HFFc6 (cell line): ENCODE measurements around the gene SFXN2. TPM values are rescaled to one million over a fixed set of nuclear protein-coding genes. Genes with fewer than 3 reads are reported as not detected.
A peak's percentile ranks its signal among the peaks of the same experiment; 100 is the strongest.

Source experiments
- DNase-seq: peaks from one replicate; pipeline ENCODE4 v3.0.0-alpha.2; 2018
- H3K27ac Mint-ChIP-seq: 2 replicates; pipeline ENCODE4 v1.8.0; 2020; ENCODE audit warnings: mild to moderate bottlenecking, mixed read lengths
- H3K27me3 Mint-ChIP-seq: 2 replicates; pipeline ENCODE4 v1.8.0; 2021; ENCODE audit warnings: mild to moderate bottlenecking, moderate library complexity, mixed read lengths; ENCODE audit not compliant: insufficient read depth
- H3K36me3 Mint-ChIP-seq: 2 replicates; pipeline ENCODE4 v1.8.0; 2021; ENCODE audit warnings: low read depth, mixed read lengths
- H3K4me1 Mint-ChIP-seq: 2 replicates; pipeline ENCODE4 v1.8.0; 2020; ENCODE audit warnings: low read depth, mixed read lengths
- H3K4me3 Mint-ChIP-seq: 2 replicates; pipeline ENCODE4 v1.8.0; 2020; ENCODE audit warnings: mild to moderate bottlenecking, moderate library complexity, mixed read lengths
- H3K9me3 Mint-ChIP-seq: 2 replicates; pipeline ENCODE4 v1.8.0; 2020; ENCODE audit warnings: mild to moderate bottlenecking, mixed read lengths
- total RNA-seq, 6 experiments: library from RNA; stranded (reverse); fragmentation: NEBNext Ultra II Directional; extraction: Animal tissue kit (Norgen Biotek cat#: 25700); gene quantifications; 2 replicates in 1 of 6; 3 replicates in 5 of 6; pipeline ENCODE4 v1.2.3, GENCODE V29; 2021
- TF ChIP-seq, protein P1 (sequence below): fragments of 200-600 bp; sonication (generic); IDR thresholded peaks from 2 replicates; pipeline ENCODE4 v1.5.0; 2021; ENCODE audit warnings: antibody characterized with exemption, mild to moderate bottlenecking

SFXN2 gene
- total RNA-seq, 6 experiments from 2014 or later, result 2.2 to 4.4 (median 3.5) TPM

DNA sequence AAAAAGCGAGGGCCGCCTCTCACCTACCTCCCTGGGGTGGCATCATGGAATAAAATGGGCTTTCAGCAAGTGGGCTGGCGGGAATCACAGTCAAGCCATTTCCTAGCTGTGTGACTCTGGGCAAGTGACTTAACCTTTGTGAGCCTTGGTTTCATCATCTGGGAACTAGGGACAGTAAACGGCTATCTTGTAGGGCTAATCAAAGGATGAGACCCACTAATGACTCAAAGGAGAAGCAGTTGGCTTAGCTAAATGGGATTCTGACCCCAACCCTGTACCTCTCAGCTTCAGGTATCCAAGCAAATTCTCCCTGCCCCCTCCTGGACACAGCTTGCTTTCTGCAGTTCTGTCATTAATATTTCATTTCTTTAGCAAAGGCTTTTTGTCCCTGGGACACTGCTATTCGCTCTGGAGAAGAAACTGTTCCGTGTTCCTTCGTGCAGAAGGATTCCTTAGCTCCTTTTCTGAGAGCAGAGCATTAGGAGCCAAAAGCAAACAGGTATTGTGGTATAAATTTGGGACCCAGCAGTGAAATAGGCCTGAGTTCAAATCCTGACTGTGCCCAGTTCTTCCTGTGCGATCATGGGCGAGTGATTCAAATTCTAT, 44.3 kb upstream of the SFXN2 start:
- TF ChIP-seq, protein P1, sequence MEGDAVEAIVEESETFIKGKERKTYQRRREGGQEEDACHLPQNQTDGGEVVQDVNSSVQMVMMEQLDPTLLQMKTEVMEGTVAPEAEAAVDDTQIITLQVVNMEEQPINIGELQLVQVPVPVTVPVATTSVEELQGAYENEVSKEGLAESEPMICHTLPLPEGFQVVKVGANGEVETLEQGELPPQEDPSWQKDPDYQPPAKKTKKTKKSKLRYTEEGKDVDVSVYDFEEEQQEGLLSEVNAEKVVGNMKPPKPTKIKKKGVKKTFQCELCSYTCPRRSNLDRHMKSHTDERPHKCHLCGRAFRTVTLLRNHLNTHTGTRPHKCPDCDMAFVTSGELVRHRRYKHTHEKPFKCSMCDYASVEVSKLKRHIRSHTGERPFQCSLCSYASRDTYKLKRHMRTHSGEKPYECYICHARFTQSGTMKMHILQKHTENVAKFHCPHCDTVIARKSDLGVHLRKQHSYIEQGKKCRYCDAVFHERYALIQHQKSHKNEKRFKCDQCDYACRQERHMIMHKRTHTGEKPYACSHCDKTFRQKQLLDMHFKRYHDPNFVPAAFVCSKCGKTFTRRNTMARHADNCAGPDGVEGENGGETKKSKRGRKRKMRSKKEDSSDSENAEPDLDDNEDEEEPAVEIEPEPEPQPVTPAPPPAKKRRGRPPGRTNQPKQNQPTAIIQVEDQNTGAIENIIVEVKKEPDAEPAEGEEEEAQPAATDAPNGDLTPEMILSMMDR, result no peak; the same call in none of the 2 replicates
- peaks cover 6% of the 10 kb centered on the region for H3K27me3 Mint-ChIP-seq
- no peaks in the 10 kb centered on the region for H3K9me3 Mint-ChIP-seq
- 0 out of 2 replicates have a peak overlapping the region, but pooled peaks have one; percentile 61 for H3K27ac Mint-ChIP-seq
- H3K4me3 Mint-ChIP-seq, result no peak overlapping the region
- H3K36me3 Mint-ChIP-seq, result no peaks in the 10 kb centered on the region
- DNase-seq, result no peak
- H3K4me1 Mint-ChIP-seq, result peaks cover 43% of the 10 kb centered on the region

DNA sequence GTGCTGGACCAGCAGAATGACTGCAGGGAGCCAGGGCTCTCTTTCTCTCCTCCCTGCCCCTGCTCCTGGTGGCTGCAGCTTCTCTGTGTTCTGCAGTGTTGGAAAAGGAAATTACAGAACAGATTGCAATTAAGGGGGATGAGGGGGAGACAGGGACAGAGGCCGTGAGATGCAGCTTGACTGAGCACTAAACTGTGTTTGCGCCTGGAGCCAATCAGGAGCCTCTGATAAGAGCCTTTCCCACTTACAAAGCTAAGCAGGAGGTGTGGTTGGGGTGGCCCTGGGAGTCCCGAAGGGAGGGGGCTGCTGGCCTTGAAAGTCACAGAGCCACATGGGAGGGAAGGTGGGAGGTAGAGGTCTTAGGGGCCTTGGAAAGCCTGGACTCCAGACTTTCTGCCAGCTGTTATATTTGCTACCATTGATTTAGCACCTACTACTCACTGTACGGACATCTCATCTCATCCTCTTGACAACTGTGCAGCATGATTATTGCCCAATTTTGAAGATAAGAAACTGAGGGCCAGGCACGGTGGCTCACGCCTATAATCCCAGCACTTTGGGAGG, 43.5 kb upstream of the SFXN2 start:
- Mint-ChIP-seq H3K36me3 (no peaks in the 10 kb centered on the region), H3K4me1 (peaks cover 51% of the 10 kb centered on the region), H3K27ac (no peak overlapping the region), H3K4me3 (no peak overlapping the region), H3K27me3 (peaks cover 6% of the 10 kb centered on the region), H3K9me3 (no peaks in the 10 kb centered on the region)
- TF ChIP-seq, protein P1, result no peak
- DNase-seq, result no peak

DNA sequence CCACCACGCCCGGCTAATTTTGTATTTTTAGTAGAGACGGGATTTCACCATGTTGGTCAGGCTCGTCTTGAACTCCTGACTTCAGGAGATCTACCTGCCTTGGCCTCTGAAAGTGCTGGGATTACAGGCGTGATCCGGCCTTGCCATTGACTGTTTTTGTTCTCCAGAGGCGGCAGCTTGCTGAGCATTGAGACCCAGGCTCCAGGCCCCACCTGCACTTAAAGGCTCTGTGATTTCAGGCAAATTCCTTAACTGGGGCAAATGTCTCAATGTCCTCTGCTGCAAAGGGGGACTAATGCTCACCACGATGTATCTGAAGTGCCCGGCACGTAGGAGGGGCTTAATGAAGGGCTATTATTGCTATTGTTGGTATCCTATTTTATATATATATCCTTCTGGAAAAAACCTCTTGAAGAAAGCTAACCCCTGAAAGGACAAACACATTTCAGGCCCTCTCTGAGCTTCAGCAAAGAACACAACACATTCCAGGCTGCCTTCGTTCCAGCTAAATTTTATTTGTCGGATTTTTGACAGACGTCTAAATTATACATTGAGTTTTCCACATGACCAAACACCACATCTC, 41.1 kb upstream of the SFXN2 start:
- no peak for DNase-seq
- TF ChIP-seq, protein P1, result no peak
- H3K27me3 Mint-ChIP-seq, result peaks cover 6% of the 10 kb centered on the region
- no peaks in the 10 kb centered on the region for H3K9me3 Mint-ChIP-seq
- peak overlapping the region; percentile 88 for H3K4me3 Mint-ChIP-seq
- H3K27ac Mint-ChIP-seq, result peak overlapping the region; percentile 96
- H3K36me3 Mint-ChIP-seq, result no peaks in the 10 kb centered on the region
- H3K4me1 Mint-ChIP-seq, result peaks cover 74% of the 10 kb centered on the region

DNA sequence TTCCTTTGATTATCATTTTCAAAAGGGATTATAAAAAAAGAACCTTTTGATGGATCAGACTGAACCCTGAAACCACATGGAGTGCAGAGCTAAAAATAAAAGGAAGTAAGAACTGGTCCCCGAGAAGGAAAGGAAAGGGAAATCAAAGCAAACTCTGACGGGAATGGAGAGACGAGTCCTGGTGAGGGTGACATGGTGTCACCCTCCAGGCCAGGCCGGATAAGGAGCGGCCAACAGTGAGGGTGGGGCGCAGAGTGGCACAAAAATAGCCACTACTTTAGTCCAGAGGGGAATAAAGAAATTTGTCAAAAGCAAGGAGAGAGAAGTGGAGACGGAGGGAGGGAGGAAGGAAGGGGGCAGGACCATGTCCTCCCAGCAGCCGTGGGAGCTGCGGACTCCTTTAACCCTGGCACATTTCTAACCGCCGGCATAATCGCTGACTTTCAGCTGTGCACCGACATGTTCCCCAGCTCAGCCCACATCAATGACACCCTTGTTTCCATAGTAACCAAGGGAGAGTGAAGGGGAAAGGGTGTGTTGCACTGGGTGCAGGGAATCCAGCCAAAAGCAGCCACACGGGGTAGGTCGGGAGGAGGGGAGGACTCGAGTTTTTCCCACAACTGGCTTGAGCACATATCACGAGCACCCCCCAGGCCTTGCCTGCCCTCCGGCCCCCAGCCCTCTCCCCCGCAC, 40.5 kb upstream of the SFXN2 start:
- Mint-ChIP-seq H3K9me3 (no peaks in the 10 kb centered on the region), H3K4me3 (peak overlapping the region; percentile 88), H3K27me3 (peaks cover 6% of the 10 kb centered on the region), H3K36me3 (no peaks in the 10 kb centered on the region), H3K4me1 (peaks cover 78% of the 10 kb centered on the region), H3K27ac (peak overlapping the region; percentile 96)
- DNase-seq, result peak; percentile 76
- TF ChIP-seq, protein P1, result no peak

DNA sequence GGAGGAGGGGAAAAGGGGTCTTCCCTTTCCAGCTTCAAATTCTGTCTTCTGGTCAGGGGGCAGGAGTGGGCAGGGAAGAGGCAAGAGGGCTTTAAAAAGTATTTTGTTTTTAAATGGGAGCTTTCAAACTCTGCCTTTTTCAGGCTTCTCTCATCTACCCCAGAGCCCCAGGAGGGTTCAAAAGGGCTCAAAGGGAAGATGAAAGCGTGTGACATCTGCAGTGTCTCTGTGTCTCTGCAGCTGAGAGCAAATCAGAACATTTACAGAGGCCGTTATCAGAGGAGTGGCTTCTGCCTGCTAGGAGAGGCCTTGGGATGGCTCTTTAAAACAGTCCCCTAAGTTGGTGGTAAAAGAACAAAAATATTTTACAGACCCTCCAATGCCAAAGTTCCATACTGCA, 39.9 kb upstream of the SFXN2 start:
- Mint-ChIP-seq H3K4me1 (peaks cover 75% of the 10 kb centered on the region), H3K9me3 (no peaks in the 10 kb centered on the region), H3K27me3 (peaks cover 6% of the 10 kb centered on the region), H3K36me3 (no peaks in the 10 kb centered on the region), H3K27ac (peak overlapping the region; percentile 96), H3K4me3 (peak overlapping the region; percentile 88)
- no peak for DNase-seq
- TF ChIP-seq, protein P1, result no peak
